ENCODE data around the gene SAMD10.
"Not testable (repeated sequence)": the region's sequence is repeated elsewhere in the genome, so short reads cannot be mapped to it uniquely, and the experiment has no call there.

Gene SAMD10

GRCh38 chr20:63940071-63940471 is 39.4 kb downstream of the SAMD10 start:
- no peak for DNase-seq

- DNase-seq = no peak
These were observed 40.1 kb downstream of the SAMD10 start for GRCh38 chr20:63939061-63939935.

GRCh38 chr20:63937596-63937995 is 41.8 kb downstream of the SAMD10 start:
- DNase-seq = no peak

GRCh38 chr20:63935447-63935846 is 44.0 kb downstream of the SAMD10 start:
- no peak for DNase-seq

- no peak for DNase-seq
These were observed 45.0 kb downstream of the SAMD10 start for GRCh38 chr20:63934271-63935068.

GRCh38 chr20:63933646-63934045 is 45.8 kb downstream of the SAMD10 start:
- DNase-seq = no peak

- DNase-seq = no peak
These were observed 46.8 kb downstream of the SAMD10 start for GRCh38 chr20:63932606-63933160.

- DNase-seq = no peak
These were observed 47.7 kb downstream of the SAMD10 start for GRCh38 chr20:63931735-63932134.

- DNase-seq = no peak
These were observed 48.4 kb downstream of the SAMD10 start for GRCh38 chr20:63930971-63931553.

- DNase-seq = not testable (repeated sequence)
These were observed 50.0 kb downstream of the SAMD10 start for GRCh38 chr20:63929473-63929883.

GRCh38 chr20:63929071-63929470 is 50.4 kb downstream of the SAMD10 start:
- no peak for DNase-seq

GRCh38 chr20:63926298-63926697 is 53.1 kb downstream of the SAMD10 start:
- DNase-seq = no peak

- DNase-seq = no peak
These were observed 55.2 kb downstream of the SAMD10 start for GRCh38 chr20:63924241-63924640.
